ENCODE measurements around the gene OR51B4. TPM values are rescaled to one million over a fixed set of nuclear protein-coding genes. Genes with fewer than 3 reads are reported as not detected.

Gene OR51B4
- total and polyA plus RNA-seq, 9 of the 15 experiments (the other 6 are each of a cell fraction or from before 2014, with no cell fraction given) = 17.1 to 64.6 (median 39.9) TPM

GRCh38 chr11:5343474-5344335 lies 42.0 kb upstream of the OR51B4 start, which contains the start of gene OR51B5 (continued):
- TF ChIP-seq ARHGAP35 (IDR thresholded peaks at IDR 0.05; ENCODE audit: partially characterized antibody) (no peak), IRF1 (CRISPR knock-in tag; IDR thresholded peaks at IDR 0.05; ENCODE audit: borderline replicate concordance) (no peak), HLTF (IDR thresholded peaks at IDR 0.05) (no peak), CBX8 (IDR thresholded peaks at IDR 0.05; ENCODE audit: borderline replicate concordance, extremely low read depth, low read depth, low read length, poor library complexity, severe bottlenecking) (no peak), KDM2B (CRISPR knock-in tag; IDR thresholded peaks at IDR 0.05) (no peak), ZBTB11 (CRISPR knock-in tag; IDR thresholded peaks at IDR 0.05) (no peak), ZNF778 (CRISPR knock-in tag; IDR thresholded peaks at IDR 0.05) (no peak), KHSRP (IDR thresholded peaks at IDR 0.05) (no peak), ZNF584 (CRISPR knock-in tag; IDR thresholded peaks at IDR 0.05; ENCODE audit: low read depth) (no peak), RBBP5 (IDR thresholded peaks at IDR 0.05; ENCODE audit: borderline replicate concordance, insufficient read depth, low read length, poor library complexity, severe bottlenecking) (no peak), NR0B1 (IDR thresholded peaks at IDR 0.05; ENCODE audit: partially characterized antibody) (no peak)
